Glutamatergic neuron (in vitro differentiated cells): ENCODE results near the gene CEP104. TPM values are rescaled to one million over a fixed set of nuclear protein-coding genes. Genes with fewer than 3 reads are reported as not detected.

Experiments
- DNase-seq: peaks from one replicate; pipeline ENCODE4 v3.0.0; 2022
- H3K27ac Mint-ChIP-seq: one replicate; pipeline ENCODE4 v1.8.0; 2020; ENCODE audit warnings: mild to moderate bottlenecking, mixed read lengths, inconsistent platforms; ENCODE audit not compliant: unreplicated experiment
- H3K27me3 Mint-ChIP-seq: one replicate; pipeline ENCODE4 v1.8.0; 2020; ENCODE audit warnings: mild to moderate bottlenecking, moderate library complexity, mixed read lengths, inconsistent platforms; ENCODE audit not compliant: unreplicated experiment
- H3K36me3 Mint-ChIP-seq: one replicate; pipeline ENCODE4 v1.8.0; 2020; ENCODE audit warnings: mild to moderate bottlenecking, mixed read lengths, inconsistent platforms; ENCODE audit not compliant: unreplicated experiment
- H3K4me1 Mint-ChIP-seq: one replicate; pipeline ENCODE4 v1.8.0; 2020; ENCODE audit warnings: mild to moderate bottlenecking, low read depth, mixed read lengths, inconsistent platforms; ENCODE audit not compliant: unreplicated experiment
- H3K4me3 Mint-ChIP-seq: one replicate; pipeline ENCODE4 v1.8.0; 2020; ENCODE audit warnings: mild to moderate bottlenecking, mixed read lengths, inconsistent platforms; ENCODE audit not compliant: unreplicated experiment
- H3K9me3 Mint-ChIP-seq: one replicate; pipeline ENCODE4 v1.8.0; 2020; ENCODE audit warnings: mild to moderate bottlenecking, moderate library complexity, mixed read lengths, inconsistent platforms; ENCODE audit not compliant: unreplicated experiment
- CTCF ChIP-seq: fragments of 200-600 bp; sonication (generic); IDR thresholded peaks from one replicate; pipeline ENCODE4 v1.5.0; 2021; ENCODE audit not compliant: partially characterized antibody, unreplicated experiment
- long read RNA-seq: library from polyadenylated mRNA; unstranded; transcript quantifications from one replicate; pipeline ENCODE4 v2.0.0, GENCODE V29; 2020; ENCODE audit not compliant: unreplicated experiment
- total RNA-seq: library from RNA; stranded (reverse); fragmentation: NEBNext Ultra II Directional; extraction: Animal tissue kit (Norgen Biotek cat#: 25700); gene quantifications from one replicate; pipeline ENCODE4 v1.2.1, GENCODE V29; 2021; ENCODE audit not compliant: unreplicated experiment

CEP104 gene
- total RNA-seq, result 102 TPM
- long read RNA-seq, full-length matches to known transcripts, result 4 of 27 reads
- long read RNA-seq, partial matches to known transcripts, result 17 of 27 reads
- long read RNA-seq, other reads (novel, unspliced or antisense), result 6 of 27 reads

DNA sequence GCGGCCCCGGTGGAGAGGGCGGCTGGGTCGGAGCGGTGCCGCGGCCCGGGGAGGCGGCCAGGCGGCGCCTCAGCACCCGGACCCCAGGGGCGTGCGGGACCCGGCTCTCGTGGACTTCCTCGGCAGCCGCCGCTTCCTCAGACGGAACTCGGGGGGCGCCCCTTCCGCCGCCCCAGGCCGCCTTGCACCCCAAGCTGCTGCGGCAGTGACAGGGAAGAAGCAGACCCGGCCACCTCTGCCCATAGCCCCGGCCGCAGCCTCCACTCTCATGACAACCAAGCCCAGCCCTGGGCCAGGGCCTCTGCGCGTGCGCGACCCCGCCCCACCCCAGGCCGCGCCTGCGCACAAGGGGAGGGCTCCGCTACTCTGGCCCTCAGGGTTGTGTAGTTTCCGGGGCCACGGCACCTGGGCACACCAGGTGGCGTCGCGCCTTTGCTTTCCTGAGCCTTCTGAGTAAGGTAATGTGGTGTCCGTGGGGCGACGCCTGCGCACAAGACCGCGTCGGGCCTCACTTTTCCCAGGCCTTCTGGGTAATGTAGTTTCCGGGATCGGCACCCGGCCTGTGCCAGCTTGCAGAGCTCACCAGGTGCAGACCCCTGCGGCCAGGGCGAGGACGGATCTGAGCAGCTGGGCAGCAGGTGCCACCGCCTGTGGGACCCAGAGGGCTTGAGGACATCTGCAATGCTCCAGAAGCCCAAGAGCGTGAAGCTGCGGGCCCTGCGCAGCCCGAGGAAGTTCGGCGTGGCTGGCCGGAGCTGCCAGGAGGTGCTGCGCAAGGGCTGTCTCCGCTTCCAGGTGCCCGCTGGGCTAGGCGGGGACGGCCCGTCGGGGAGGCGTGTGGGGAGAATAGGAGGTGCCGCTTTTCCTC is at the start of gene CEP104, which contains the start of gene DFFB:
CEP104 (minus strand) TSS at position 289 of the 868 bp plus-strand sequence. CDS start 4,804 bp downstream, outside the sequence.
DFFB (plus strand) TSS at position 554 of the 868 bp plus-strand sequence; CDS start at position 682, 128 bp downstream.
- TF ChIP-seq CTCF, result no peak

GRCh38 chr1:3906672-3907020 is 49.6 kb upstream of the CEP104 start:
- H3K27ac Mint-ChIP-seq, result no peak overlapping the region
- no peak overlapping the region for H3K4me3 Mint-ChIP-seq
- DNase-seq, result peak; percentile 12
- no peaks in the 10 kb centered on the region for H3K36me3 Mint-ChIP-seq
- no peak for TF ChIP-seq CTCF
- H3K27me3 Mint-ChIP-seq, result peaks cover 3% of the 10 kb centered on the region
- peaks cover 13% of the 10 kb centered on the region for H3K4me1 Mint-ChIP-seq
- H3K9me3 Mint-ChIP-seq, result peaks cover 5% of the 10 kb centered on the region

More for the DNA sequence above, at the start of gene CEP104, which contains the start of gene DFFB:
- H3K27me3 Mint-ChIP-seq, result peaks cover 9% of the 10 kb centered on the region
- peak; percentile 93 for DNase-seq
- H3K4me3 Mint-ChIP-seq, result peak within 1 kb of the TSS; percentile 95
- H3K9me3 Mint-ChIP-seq, result peaks cover 8% of the 10 kb centered on the region
- peaks cover 26% of the 10 kb centered on the region for H3K4me1 Mint-ChIP-seq
- H3K27ac Mint-ChIP-seq, result peak within 1 kb of the TSS; percentile 91
- no peaks in the 10 kb centered on the region for H3K36me3 Mint-ChIP-seq

DNA sequence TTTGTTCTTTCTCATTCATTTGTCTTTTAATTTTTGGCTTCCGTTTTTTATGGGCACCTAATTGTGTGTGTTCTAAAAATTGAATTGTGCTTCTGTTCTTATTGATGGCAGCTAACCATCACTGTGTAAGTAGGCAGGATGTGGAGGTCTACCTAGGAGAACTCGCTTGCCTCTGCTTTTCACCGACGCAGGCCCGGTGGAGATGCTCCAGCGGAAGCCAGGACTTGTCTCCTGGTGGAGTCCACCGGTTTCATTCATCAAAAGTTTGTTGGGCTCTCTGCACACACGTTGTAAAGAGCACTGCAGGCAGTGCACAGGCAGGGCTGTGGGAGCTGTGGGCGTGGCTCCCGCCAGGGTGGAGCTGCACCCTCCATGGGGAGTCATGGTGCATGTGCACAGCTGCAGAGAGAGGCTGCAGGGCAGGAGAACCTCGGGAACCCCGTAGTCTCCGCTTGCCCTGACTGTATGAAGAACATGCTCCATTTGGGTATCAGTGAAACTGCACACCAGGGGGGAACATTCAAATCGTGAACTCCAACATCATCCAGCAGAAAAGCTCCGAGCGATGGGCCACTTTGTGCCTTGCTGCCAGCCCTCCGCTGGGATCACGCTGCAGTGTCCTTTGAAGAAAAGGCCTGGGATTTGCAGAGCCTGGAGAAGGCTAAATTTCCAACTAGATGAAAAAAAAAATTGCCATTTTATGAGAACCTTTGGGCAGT is 49.1 kb upstream of the CEP104 start:
- Mint-ChIP-seq H3K27me3 (peaks cover 3% of the 10 kb centered on the region), H3K4me3 (peak overlapping the region; percentile 1)
- no peak for TF ChIP-seq CTCF

DNA sequence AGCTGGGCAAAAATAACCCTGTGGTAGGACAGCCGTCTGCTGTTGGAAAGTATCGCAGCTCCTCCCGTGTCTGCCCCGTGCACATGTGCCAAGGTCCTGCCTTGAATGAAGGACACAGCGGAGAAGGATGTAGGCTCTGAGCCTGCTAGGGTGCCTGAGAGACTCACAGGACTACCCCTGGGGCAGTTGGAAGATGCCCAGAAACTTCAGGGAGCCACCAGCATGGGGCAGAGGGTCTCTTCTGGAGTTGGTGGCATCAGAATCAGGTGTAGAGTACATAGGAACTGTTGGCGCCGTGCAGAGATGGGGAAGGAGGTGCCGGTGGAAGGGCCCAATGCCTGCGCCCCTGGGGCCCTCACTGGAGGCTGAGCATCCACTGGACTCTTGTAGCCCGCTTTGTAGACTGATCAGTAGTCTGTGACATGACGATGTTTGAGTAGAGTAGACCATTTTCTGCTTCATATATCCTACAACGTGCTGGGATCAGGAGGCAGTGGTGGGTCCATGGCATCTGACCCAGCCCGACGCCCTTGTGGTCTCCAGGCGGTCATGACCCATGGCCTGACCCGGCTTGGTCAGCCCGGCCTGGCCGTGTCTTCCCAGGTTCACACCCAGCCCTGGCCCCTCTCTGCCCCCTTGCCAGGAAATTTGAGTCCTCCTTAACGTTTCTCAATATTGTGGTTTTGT is 48.4 kb upstream of the CEP104 start:
- Mint-ChIP-seq H3K27ac (no peak overlapping the region), H3K4me3 (no peak overlapping the region), H3K9me3 (peaks cover 5% of the 10 kb centered on the region), H3K36me3 (no peaks in the 10 kb centered on the region), H3K4me1 (peaks cover 12% of the 10 kb centered on the region), H3K27me3 (peaks cover 6% of the 10 kb centered on the region)
- peak; percentile 3 for DNase-seq
- TF ChIP-seq CTCF, result no peak

More for the DNA sequence above, 49.1 kb upstream of the CEP104 start:
- H3K4me1 Mint-ChIP-seq, result peaks cover 12% of the 10 kb centered on the region
- no peaks in the 10 kb centered on the region for H3K36me3 Mint-ChIP-seq
- H3K27ac Mint-ChIP-seq, result no peak overlapping the region
- peaks cover 5% of the 10 kb centered on the region for H3K9me3 Mint-ChIP-seq
- DNase-seq, result peak; percentile 19
